GM21786 (cell line): Measurements from ENCODE around the gene IVNS1ABP.
"Not testable (repeated sequence)": the region's sequence is repeated elsewhere in the genome, so short reads cannot be mapped to it uniquely, and the experiment has no call there.

Experiments used
- ATAC-seq: cut with Tn5 transposase; IDR thresholded peaks from one replicate; pipeline ENCODE4 v1.9.1; 2021; ENCODE audit not compliant: unreplicated experiment

Gene IVNS1ABP

GRCh38 chr1:185257116-185257949, 59.7 kb downstream of the IVNS1ABP start:
- not testable (repeated sequence) for ATAC-seq

GRCh38 chr1:185255595-185255994, 61.4 kb downstream of the IVNS1ABP start:
- not testable (repeated sequence) for ATAC-seq

GRCh38 chr1:185252404-185252803, 64.6 kb downstream of the IVNS1ABP start:
- ATAC-seq = not testable (repeated sequence)

- not testable (repeated sequence) for ATAC-seq
These were observed 65.1 kb downstream of the IVNS1ABP start for GRCh38 chr1:185251928-185252327.

GRCh38 chr1:185250063-185250462, 67.0 kb downstream of the IVNS1ABP start:
- ATAC-seq = no peak

- no peak for ATAC-seq
These were observed 67.5 kb downstream of the IVNS1ABP start for GRCh38 chr1:185249563-185249962.
